Amygdala (tissue), 56 donors: Measurements from ENCODE around the gene GSTM3.
"Not testable (repeated sequence)": the region's sequence is repeated elsewhere in the genome, so short reads cannot be mapped to it uniquely, and the experiment has no call there.

Experiments used
- DNase-seq, 56 donors: peaks; one replicate each; lab custom pipeline; 2025; lab: John Stamatoyannopoulos, UW

Gene GSTM3

GRCh38 chr1:109712321-109712864, 28.4 kb downstream of the GSTM3 start:
- no peak for DNase-seq

DNA sequence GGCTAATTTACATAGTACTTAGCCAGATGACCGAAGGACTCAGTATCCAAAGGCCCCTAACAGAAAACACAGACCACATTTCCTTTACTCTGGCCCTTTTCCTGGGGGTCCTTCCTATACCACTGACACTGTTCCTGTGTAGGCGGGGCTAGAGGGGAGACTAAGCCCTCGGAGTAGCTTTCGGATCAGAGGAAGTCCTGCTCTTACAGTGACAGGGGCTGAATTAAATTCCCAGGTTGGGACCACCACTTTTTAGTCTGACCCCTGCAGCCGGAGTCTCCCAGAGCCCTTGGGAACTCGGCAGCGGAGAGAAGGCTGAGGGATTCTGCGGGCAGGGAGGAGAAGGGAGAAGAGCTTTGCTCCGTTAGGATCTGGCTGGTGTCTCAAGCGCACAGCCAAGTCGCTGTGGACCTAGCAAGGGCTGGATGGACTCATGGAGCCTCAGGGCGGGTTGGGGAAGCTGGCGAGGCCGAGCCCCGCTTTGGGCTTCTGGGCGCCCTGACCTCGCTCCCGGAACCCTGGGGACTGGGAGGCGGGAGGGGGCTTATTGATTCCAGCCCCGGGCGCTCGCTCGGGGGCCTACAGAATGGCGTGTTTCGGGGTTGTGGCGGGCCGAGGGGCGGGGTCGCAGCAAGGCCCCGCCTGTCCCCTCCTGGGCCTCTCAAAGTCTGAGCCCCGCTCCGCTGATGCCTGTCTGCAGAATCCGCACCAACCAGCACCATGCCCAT, 29.1 kb downstream of the GSTM3 start, which contains the start of gene GSTM5:
GSTM5 (plus strand) TSS at position 659 of the 728 bp plus-strand sequence; CDS start at position 721, 62 bp downstream.
- peak in 1 of 56 donors; percentile 18 for DNase-seq

DNA sequence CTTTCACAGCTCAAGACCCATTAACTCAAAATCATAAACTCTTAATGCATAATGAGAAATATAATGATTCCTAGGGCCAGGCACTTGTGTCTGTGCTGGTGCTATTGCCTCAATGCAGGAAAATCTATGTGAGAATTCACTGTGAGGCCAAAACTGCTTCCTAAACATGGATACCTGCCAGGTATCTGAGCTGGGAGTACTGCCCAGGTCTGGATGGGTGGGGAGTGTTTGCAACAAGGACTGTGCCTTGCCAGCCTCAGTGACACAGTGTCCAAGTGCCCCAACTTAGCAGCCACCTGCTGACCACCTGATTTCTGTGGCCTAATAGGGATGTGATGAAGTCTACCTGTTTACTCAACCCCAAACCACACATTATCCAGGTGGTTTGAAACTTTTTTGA, 31.0 kb downstream of the GSTM3 start:
- DNase-seq: not testable (repeated sequence)

DNA sequence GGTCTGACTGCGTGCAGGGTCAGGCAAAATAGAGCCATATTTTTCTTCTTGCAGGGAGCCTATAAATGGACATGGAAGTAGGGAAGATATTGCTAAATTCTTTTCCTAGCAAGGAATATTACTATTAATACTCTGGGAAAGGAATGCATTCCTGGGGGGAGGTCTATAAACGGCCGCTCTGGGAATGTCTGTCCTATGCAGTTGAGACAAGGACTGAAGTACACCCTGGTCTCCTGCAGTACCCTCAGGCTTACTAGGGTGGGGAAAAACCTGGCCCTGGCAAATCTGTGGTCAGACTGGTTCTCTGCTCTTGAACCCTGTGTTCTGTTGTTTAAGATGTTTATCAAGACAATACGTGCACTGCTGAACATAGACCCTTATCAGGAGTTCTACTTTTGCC, 31.9 kb downstream of the GSTM3 start:
- DNase-seq: not testable (repeated sequence)

DNA sequence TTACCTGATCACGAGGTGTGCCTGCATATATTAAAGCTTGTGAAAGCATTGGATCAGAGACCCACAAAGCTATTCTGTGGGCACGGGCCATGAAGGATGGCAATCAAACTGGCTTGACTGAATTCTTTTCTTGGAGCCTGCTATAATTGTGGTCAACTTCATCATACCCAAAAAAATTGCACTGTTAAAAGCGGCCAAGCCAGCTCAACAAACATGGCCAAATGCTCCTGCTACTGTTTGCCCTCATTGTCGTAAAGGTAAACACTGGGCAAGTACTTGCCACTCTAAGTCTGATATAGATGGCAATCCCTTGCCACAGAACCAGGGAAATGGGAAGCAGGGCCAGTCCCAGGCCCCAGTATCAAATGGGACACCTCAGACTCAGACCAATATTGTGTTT, 35.4 kb downstream of the GSTM3 start:
- no peak for DNase-seq

DNA sequence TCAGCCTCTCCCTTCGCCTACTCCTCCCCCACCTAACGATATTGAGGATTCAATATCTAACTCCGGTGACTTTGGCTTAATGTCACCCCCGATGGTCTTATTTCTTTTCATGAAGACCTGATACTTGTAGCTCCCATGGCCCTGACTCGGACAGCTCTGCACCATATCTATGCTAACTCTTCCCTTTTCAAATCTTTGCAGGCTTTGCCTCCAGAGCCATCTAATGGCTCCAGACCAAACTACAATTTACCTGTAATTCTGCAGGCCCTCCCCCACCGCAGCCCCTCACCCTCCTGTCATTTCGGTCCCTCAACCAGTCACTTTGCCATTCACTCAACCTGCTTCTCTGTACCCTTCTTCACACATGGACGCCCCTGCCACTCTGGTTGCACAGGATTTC, 36.7 kb downstream of the GSTM3 start:
- no peak for DNase-seq

DNA sequence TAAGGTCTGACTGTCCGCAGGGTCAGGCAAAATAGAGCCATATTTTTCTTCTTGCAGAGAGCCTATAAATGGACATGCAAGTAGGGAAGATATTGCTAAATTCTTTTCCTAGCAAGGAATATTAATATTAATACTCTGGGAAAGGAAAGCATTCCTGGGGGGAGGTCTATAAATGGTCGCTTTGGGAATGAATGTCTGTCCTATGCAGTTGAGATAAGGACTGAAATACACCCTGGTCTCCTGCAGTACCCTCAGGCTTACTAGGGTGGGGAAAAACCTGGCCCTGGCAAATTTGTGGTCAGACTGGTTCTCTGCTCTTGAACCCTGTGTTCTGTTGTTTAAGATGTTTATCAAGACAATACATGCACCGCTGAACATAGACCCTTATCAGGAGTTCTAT, 37.9 kb downstream of the GSTM3 start:
- not testable (repeated sequence) for DNase-seq

- not testable (repeated sequence) for DNase-seq
Measured at GRCh38 chr1:109697861-109698260, 43.0 kb downstream of the GSTM3 start.

DNA sequence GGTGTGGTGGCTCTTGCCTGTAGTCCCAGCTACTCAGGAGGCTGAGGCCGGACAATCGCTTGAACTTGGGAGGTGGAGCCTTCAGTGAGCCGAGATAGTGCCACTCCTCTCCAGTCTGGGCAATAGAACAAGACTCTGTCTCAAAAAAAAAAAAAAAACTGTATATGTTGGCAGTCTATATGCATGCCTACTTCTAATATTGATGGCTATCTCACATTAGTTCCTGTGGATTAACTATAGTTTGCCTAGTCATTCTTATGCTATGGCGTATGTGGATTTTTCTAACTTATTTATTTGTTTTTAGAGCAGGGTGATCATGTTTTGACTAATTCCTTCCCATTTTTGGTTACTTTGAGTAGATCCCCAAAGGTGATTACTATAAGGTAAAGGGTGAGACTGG, 43.8 kb downstream of the GSTM3 start:
- no peak for DNase-seq

DNA sequence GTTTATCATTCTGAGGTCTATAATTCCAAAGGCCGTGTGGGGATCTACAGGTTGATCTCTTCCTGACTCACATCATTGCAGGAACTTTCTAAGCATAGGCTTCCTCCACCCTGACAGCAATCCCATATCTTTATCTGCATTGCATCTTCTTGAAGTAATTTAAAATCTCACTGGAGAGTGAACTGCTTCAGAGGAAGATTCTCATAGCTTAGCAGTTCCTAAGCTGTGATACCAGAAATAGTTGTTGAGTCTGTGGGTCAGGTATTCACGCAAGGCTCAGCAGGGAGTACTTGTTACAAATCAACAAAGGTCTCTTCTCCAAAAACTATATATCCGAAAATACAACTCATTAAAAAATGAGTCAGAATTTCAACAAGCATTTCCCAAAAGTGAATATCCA, 45.7 kb downstream of the GSTM3 start:
- not testable (repeated sequence) for DNase-seq

- not testable (repeated sequence) for DNase-seq
Measured at GRCh38 chr1:109694400-109694799, 46.4 kb downstream of the GSTM3 start.

DNA sequence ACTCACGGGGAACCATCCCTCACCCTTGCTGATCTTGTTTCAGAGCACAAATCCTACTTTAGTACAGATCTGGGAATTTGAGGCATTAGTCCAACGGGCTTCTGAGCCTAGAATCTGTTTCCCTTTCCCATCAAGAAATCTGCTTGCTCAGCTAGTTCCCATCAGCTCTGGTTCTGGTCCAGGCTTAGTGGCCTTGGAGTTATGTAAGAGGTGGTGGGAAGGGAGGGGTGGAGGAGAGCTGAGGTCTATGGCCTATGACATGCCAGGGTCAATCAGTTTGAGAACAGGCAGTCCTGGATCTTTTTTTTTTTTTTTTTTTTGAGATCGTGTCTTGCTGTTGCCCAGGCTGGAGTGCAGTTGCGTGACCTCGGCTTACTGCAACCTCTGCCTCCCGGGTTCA, 49.1 kb downstream of the GSTM3 start:
- peak in 1 of 56 donors; percentile 32 for DNase-seq

DNA sequence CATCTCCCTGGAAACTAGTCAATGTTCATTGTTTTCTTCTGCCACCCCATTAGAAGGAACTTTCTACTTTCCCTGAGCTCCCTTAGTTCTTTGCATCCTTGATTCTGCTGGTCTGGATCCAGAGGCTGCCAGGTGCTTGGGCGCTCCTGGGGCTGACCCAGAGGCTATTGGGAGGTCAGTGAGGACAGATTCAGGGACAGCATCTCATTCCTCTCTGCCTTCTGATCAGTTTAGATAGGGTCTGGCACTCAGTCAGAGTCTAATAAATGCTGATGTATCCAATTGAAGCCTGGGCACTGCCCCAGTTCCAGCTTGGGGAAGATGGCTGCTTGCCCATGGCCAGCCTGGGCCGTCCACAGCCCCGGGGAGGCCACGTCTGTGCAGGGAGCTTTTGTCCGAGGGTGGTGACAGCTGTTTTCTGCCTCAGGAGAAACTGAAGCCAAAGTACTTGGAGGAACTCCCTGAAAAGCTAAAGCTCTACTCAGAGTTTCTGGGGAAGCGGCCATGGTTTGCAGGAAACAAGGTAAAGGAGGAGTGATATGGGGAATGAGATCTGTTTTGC, 50.9 kb downstream of the GSTM3 start:
- DNase-seq: peak in 7 of 56 donors; percentile 13 to 44 (median 20)

DNA sequence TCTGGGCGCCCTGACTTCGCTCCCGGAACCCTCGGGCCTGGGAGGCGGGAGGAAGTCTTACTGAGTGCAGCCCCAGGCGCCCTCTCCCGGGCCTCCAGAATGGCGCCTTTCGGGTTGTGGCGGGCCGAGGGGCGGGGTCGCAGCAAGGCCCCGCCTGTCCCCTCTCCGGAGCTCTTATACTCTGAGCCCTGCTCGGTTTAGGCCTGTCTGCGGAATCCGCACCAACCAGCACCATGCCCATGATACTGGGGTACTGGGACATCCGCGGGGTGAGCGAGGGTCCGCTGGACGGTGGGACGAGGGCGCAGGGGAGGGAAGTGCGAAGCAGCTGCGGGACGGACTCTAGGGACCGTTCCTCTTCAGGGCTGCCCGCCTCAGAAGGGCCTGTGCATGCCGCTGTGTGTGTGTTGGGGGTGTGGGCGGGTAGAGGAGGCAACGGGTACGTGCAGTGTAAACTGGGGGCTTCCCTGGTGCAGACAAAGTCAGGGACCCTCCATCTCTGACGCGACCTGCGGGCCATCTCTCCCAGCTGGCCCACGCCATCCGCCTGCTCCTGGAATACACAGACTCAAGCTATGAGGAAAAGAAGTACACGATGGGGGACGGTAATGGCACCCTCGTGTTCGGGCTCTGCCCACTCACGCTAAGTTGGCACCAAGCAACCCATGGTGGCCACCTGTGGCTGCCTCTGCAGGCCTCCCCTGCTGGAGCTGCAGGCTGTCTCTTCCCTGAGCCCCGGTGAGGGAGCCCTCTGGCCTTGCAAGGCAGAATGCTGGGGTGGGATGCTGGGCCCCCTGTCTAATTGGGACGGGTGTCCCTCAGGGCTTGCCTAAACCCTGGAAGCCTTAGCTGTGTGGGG, 53.0 kb downstream of the GSTM3 start, which contains the start of gene GSTM1:
GSTM1 (plus strand) TSS at position 177 of the 859 bp plus-strand sequence; CDS start at position 234, 57 bp downstream.
- peak in 21 of 56 donors; percentile 8 to 76 (median 50) for DNase-seq

GRCh38 chr1:109687109-109687508, 53.7 kb downstream of the GSTM3 start:
- not testable (repeated sequence) for DNase-seq

DNA sequence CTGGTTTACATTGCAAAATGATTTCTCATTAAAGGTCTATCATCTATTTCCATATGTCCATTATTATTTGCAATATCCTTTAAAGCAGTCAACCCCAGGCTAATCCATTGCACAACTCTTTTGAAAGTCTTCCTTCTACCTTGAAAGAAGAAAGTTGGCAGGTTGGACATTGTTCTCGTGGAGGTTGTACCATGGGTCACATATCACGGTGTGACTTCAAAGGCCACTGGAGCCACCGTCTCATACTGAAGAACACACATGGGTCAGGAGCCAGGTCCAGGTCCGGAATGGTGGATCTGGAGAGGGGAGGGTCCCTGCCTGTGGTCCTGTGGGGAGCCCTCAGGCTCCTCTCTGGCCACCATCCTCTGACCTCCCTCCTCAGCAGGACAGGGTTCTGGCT, 54.9 kb downstream of the GSTM3 start:
- DNase-seq: not testable (repeated sequence)

GRCh38 chr1:109685399-109685798, 55.4 kb downstream of the GSTM3 start:
- DNase-seq: not testable (repeated sequence)

GRCh38 chr1:109684777-109685176, 56.1 kb downstream of the GSTM3 start:
- DNase-seq: not testable (repeated sequence)
